NCI-H1048 (cell line): Measurements from ENCODE around the gene TGDS.
A peak's percentile ranks its signal among the peaks of the same experiment; 100 is the strongest.
"Not testable (repeated sequence)": the region's sequence is repeated elsewhere in the genome, so short reads cannot be mapped to it uniquely, and the experiment has no call there.

Experiments
- DNase-seq: peaks from one replicate; lab custom pipeline; 2025; lab: John Stamatoyannopoulos, UW

The TGDS gene

DNA sequence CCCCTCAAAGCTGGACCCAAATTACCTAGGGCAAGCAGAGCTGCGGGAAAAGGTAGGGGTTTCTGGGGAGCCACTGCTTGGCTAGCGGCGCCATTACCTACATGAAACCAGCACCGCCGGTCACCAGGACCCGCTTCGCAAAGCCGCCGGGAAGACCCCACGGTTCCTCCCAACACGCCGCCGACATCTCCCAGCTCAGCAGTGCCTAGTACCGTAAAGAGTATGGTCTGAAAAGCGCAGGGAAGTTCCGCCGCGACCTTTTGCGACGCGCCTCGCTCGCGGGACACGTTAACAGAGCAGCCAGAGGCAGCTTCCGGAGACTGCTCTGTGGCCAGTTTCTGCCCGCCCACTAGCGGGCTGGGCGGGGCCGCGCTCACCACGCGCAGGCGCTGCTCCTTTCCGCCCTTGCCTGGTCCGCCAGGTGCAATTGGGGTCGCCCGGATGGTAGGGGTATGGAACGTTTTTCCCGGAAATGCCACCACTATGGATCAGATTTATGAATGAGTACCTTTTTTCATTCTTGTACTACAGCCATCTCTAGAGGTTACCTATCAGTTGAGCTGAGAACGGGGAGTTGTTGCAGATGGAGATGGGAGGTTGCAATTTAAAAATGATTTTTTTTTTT is at the start of gene TGDS:
Gene TGDS (minus strand): TSS at position 203 of the 625 bp plus-strand sequence. CDS start 16 bp downstream, at position 187.
- peak; percentile 76 for DNase-seq

GRCh38 chr13:94641409-94641941 is 45.5 kb upstream of the TGDS start:
- no peak for DNase-seq

DNA sequence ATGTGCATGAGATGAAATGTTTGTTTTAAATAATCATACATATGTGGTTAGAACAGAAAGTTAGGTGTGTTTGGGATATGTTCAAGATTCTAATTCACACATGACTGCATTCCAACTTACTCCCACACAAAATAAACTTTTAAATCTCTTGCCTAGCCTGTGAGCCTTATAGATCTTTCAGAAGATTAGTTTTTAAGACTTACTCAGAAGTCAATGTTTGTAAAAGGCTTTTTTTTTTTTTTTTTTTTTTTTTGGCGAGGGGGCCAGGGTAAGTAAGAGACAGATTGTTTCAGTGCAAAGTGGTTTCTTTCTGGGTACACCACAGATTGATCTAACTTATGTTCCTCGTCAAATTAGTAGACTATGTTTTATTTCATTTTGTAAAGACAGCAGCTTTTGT is 44.8 kb upstream of the TGDS start:
- DNase-seq: no peak

DNA sequence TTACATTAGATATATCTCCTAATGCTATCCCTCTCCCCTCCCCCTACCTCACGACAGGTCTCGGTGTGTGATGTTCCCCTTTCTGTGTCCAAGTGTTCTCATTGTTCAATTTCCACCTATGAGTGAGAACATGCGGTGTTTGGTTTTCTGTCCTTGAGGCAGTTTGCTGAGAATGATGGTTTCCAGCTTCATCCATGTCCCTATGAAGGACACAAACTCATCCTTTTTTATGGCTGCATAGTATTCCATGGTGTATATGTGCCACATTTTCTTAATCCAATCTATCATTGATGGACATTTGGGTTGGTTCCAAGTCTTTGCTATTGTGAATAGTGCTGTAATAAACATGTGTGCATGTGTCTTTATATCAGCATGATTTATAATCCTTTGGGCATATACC is 41.7 kb upstream of the TGDS start:
- DNase-seq: not testable (repeated sequence)

- no peak for DNase-seq
Observed at GRCh38 chr13:94636942-94637578, 41.1 kb upstream of the TGDS start.

DNA sequence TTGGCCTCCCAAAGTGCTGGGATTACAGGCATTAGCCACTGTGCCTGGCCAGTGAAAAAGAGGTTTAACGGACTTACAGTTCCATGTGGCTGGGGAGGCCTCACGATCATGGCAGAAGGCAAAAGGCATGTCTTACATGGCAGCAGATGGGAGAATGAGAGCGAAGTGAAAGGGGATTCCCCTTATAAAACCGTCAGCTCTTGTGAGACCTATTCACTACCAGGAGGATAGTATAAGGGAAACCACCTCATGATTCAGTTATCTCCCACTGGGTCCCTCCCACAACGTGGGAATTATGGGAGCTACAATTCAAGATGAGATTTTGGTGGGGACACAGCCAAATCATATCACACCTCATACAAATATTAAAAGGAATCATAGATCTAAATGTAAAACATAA is 40.1 kb upstream of the TGDS start:
- DNase-seq: not testable (repeated sequence)

DNA sequence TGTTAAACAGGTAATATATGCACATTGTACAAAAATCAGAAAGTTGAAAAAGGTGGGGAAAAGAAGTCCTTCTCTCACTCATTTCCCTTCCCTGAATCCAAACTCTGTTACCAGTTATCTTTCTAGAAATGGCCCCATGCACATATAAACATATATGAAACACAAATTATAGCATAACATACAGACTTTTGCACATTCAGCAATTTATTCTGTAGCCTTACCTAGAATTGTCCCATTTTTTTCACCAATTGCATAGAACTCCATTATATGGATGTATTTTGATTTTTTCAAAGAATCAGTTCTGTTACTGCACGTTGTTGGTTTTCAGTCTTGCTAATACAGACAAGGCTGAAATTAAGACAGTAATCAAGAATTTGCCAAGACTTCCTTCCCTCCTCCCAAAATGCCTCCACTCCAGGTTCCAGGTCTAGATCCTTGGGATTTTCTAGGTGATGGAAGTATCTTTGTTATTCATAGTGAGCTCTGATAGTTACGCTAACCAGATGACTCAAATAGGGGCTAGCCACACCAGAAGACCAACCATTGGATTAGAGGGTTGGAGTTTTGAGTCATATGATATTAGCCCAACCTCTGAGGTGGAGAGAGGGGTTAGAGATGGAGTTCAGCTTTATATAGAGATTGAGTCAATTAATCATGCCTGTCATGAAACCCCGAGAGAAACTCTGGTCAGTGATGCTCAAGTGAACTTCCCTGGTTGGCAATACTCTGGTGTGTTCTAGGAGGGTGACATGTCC is 36.5 kb upstream of the TGDS start:
- no peak for DNase-seq

- DNase-seq: no peak
Observed at GRCh38 chr13:94630858-94631257, 34.9 kb upstream of the TGDS start.

DNA sequence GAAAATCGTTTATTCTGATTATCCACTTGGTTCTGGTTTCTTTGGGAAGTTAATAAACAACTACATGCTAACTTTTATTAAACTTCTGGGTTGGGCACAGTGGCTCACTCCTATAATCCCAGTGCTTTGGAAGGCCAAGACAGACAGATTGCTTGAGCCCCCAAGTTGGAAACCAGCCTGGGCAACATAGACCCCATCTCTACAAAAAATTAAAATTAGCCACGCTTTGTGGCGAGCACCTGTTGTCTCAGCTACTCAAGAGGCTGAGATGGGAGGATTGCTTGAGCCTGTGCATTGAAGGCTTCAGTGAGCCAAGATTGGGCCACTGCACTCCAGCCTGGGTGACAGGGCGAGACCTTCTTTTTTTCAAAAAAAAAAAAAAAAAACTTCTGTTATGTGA is 27.4 kb upstream of the TGDS start:
- no peak for DNase-seq

DNA sequence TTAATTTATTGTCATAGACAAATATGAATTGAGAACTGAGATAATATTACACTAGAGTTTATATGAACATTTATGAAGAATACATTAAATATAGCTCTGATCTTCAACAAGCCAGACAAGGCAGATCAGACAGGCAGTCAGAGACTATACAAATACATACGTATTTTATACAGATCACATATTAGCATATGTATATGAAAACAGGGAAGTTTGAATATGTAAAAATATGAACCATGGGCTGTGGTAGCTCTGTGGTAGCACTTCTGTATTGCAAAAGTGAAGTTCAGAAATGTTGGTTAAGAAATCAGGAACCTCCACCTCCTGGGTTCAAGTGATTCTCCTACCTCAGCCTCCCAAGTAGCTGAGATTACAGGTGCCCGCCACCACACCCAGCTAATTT is 26.4 kb upstream of the TGDS start:
- DNase-seq: no peak

DNA sequence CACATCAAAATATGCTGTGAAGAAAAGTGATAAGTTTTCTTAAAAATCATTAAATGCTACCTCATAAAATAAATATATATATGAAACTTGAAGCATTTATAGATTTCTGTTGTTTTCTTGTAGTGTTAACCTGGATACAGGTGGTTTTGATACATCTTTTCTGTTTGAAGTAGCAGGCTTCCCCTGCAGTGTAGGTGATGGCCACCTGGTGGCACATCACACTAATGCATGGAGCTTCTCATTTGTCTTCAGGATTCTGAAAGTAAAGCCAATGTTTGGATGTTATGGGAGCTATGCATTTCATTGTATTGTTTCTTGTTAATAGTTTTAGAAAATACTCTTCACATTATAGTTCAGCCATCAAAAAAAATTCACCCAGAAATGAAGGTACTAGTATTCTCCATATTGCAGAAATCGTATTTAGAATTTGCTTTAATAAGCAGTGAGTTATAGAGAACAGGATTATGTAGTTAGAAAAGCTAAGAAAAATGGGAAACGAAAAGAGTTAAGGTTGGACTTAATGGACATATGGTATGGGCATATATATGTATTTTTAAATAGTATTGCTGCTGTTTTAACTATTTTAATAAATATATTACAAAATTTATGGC is 24.4 kb upstream of the TGDS start:
- no peak for DNase-seq

- no peak for DNase-seq
Observed at GRCh38 chr13:94617389-94618000, 21.5 kb upstream of the TGDS start.

DNA sequence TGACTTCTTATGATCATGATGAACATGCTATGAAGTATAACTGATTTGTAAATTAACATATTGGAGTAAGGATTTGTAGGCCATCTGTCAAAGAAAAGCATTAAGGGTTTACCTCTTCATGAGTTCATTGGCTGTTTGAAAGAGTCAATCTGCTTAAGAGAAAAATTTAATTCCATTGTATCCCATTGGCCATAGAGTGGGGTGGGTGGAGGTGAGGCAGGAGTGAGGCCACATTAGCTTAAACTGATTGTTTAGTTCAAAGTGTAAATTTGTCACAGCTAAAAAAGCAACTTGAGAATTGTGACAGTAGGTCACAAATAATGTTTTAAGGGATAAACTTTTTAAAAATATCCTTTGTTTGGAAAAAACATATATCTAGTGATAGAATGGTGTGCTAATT is 17.1 kb upstream of the TGDS start:
- DNase-seq: no peak

- no peak for DNase-seq
Observed at GRCh38 chr13:94612050-94612449, 16.1 kb upstream of the TGDS start.

GRCh38 chr13:94610475-94610874 is 14.5 kb upstream of the TGDS start:
- DNase-seq: no peak

DNA sequence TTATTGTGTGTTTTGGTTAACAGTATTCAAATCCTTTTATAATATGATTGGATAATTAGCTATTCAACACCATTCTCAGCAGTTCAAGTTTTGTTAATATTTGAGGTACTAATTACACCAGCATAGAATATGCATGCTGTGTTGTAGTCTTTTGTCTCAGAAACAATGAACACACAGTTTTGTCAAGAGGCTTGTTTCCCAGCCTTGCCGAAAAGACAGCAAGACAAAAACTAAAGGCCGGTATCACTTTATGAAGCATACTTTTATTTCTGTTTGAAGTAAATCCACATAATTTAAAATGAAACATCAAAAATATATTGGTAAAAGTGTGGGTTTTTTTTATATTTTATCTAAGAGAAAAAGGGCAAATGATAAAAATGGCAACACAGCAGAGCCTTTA is 13.2 kb upstream of the TGDS start:
- DNase-seq: no peak

GRCh38 chr13:94608586-94608985 is 12.6 kb upstream of the TGDS start:
- DNase-seq: no peak

GRCh38 chr13:94607939-94608338 is 12.0 kb upstream of the TGDS start:
- DNase-seq: no peak

DNA sequence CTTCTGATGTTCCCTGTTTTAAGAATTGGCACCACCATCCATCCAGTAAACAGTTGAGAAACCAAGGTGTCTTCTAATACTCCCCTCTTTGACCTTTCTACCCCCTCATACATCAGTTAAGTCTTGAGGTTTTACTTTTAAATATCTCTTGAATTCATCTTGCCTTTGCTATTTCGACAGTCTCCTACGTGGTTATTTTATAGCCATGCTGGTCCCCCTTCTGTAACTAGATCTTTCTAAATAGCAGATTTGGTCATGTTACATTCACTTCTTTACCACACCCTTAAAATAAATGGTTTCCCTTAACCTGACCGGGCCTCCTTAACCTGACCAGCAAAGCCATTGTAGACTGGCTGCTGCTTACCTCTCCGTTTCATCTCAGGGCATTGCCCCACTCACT is 11.1 kb upstream of the TGDS start:
- no peak for DNase-seq

DNA sequence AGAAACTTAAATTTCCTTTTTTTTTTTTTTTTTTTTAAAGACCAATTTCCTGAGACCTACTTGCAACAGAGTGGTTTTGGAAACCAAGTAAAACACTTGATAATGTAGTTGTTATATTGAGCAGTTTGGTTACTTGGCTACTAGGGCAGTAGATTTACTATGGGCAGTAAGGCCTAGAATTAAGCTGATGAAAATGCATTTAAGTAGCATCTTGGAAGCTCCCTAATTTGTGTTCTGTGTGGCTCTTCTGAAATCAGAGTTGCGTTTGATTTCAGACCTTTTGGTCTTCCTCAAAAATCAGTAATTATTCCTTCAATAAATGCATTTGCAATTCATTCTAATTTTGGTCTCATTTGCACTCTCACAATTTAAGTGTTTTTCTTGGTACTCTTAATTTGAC is 6.5 kb upstream of the TGDS start:
- DNase-seq: no peak

DNA sequence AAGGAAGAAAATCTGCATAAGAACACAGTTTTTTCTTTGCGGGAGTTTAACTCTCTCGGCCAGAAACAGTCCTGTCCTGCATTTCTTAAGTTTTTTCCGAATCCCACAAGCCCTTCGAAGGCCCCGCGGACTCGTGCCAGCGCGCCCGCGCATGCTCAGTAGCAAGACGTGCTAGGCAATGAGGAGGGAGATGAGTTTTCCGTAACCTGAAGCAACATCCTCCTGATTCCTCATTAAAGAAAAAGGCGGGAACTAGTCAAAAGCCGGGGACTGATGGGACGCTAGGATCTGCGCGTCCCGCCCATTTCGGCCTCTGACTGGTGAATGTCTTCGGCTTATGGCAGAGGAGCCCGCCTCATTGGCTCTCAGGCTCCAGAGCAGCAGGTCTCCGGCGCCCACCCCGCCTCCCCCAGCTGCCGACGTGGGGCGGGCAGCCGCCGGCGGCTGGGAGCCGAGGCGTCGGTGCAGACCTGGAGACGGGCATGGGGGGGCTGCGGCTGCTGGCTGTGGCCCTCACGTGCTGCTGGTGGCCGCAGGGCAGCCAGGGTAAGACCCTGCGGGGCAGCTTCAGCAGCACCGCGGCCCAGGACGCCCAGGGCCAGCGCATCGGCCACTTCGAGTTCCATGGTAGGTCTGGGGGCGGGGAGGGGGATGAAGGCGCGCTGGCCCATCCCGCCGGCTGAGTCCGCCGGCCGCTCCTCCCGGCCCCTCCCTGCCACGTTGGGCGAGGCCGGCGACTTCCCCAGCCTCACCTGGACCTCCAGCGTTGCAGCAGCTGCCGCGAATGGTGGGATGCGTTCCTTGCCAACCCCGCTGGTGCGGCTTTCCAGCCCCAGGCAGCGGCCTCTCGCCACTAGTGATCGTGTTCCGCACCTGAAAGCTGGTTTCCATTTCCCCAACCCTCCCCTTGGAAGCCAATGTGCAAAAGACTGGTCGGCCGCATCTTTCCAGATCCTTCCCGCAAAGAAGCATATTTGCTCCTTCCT is 5.8 kb upstream of the TGDS start, which contains the start of gene GPR180:
Gene GPR180 (plus strand): TSS at position 412 of the 986 bp plus-strand sequence. CDS start 71 bp downstream, at position 483.
- peak; percentile 97 for DNase-seq
